GM23248 (cell line): Measurements from ENCODE around the gene LUZP1.

Source experiments
- EZH2 ChIP-seq: fragments of 200-600 bp; sonication (generic); IDR thresholded peaks from 2 replicates; pipeline ENCODE4 v1.6.1; 2018; ENCODE audit warnings: antibody characterized with exemption, mild to moderate bottlenecking; ENCODE audit not compliant: insufficient read depth, poor library complexity, severe bottlenecking
- EZH2phosphoT487 ChIP-seq: fragments of 200-600 bp; sonication (generic); IDR thresholded peaks from 2 replicates; pipeline ENCODE4 v1.6.1; 2018; ENCODE audit warnings: antibody characterized with exemption, moderate library complexity, mild to moderate bottlenecking, low read depth; ENCODE audit not compliant: insufficient read depth

DNA sequence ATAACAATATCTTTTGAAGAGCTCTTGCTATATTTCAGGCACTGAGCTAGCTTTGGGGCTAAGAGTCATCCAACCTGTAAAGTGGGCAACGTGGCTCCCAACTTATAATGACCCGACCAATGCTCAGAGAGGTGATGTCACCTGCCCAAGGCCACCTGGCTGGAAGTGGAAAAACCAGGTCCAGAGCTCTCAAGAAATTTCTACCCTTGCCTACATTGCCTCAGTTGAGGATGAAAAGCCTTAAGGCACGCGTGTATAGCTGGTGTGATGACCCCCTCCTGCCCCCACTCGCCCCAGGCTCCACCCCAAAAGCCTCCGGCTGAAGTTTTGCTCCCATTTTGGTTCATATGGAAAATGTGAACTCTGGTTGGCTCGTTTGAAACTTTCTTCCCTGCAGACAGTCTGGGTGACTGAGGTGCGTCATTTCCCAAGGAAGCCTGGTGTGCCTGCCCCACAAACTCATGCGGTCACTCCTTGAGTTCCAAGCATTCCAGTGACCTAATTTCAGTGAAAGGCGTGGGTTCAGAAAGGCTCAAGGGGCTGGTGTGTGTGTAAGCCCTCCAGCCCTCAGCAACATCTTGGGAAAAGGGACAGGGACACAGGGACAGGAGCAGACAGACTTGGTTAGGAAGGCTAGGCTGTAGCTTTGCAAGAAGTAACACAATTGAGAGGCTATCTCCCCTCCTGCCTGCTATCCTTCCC lies 28.1 kb upstream of the LUZP1 start:
- TF ChIP-seq EZH2phosphoT487 (no peak), EZH2 (no peak)
